Chondrocyte (in vitro differentiated cells): ENCODE data around the gene FOXN3. TPM values are rescaled to one million over a fixed set of nuclear protein-coding genes. Genes with fewer than 3 reads are reported as not detected.
A peak's percentile ranks its signal among the peaks of the same experiment; 100 is the strongest.

Experiments used
- DNase-seq: peaks from one replicate; pipeline ENCODE4 v3.0.0; 2021; ENCODE audit warnings: mixed read lengths, low spot score
- H3K27ac Mint-ChIP-seq: one replicate; pipeline ENCODE4 v1.8.0; 2021; ENCODE audit warnings: mild to moderate bottlenecking, moderate library complexity, mixed read lengths; ENCODE audit not compliant: unreplicated experiment
- H3K27me3 Mint-ChIP-seq: 2 replicates; pipeline ENCODE4 v1.8.0; 2021; ENCODE audit warnings: low read depth, mixed read lengths
- H3K36me3 Mint-ChIP-seq: 2 replicates; pipeline ENCODE4 v1.8.0; 2021; ENCODE audit warnings: low read depth, mixed read lengths
- H3K4me1 Mint-ChIP-seq: 2 replicates; pipeline ENCODE4 v1.8.0; 2021; ENCODE audit warnings: low read depth, mild to moderate bottlenecking, mixed read lengths
- H3K4me3 Mint-ChIP-seq: one replicate; pipeline ENCODE4 v1.8.0; 2021; ENCODE audit warnings: mild to moderate bottlenecking, moderate library complexity, mixed read lengths; ENCODE audit not compliant: unreplicated experiment
- H3K9me3 Mint-ChIP-seq: 2 replicates; pipeline ENCODE4 v1.8.0; 2021; ENCODE audit warnings: low read depth, mixed read lengths
- CTCF ChIP-seq: fragments of 200-600 bp; sonication (generic); IDR thresholded peaks from 2 replicates; pipeline ENCODE4 v1.5.0; 2021; ENCODE audit warnings: antibody characterized with exemption, mild to moderate bottlenecking, moderate library complexity
- total RNA-seq: library from RNA; stranded (reverse); gene quantifications from 3 replicates; pipeline ENCODE4 v1.2.1, GENCODE V29; 2021

Gene FOXN3
- total RNA-seq, 1 donor from 2014 or later: 161 TPM

GRCh38 chr14:89457007-89457406 is 40.0 kb upstream of the FOXN3 start:
- Mint-ChIP-seq H3K9me3 (no peaks in the 10 kb centered on the region), H3K36me3 (no peaks in the 10 kb centered on the region), H3K27me3 (no peaks in the 10 kb centered on the region), H3K4me1 (peaks cover 10% of the 10 kb centered on the region), H3K4me3 (no peak overlapping the region), H3K27ac (no peak overlapping the region)
- DNase-seq: peak; percentile 9
- TF ChIP-seq CTCF: no peak

GRCh38 chr14:89455412-89455811 is 38.4 kb upstream of the FOXN3 start:
- no peak for TF ChIP-seq CTCF
- H3K4me1 Mint-ChIP-seq: peaks cover 3% of the 10 kb centered on the region
- H3K36me3 Mint-ChIP-seq: no peaks in the 10 kb centered on the region
- peak; percentile 84 for DNase-seq
- no peaks in the 10 kb centered on the region for H3K9me3 Mint-ChIP-seq
- no peak overlapping the region for H3K4me3 Mint-ChIP-seq
- no peaks in the 10 kb centered on the region for H3K27me3 Mint-ChIP-seq
- peak overlapping the region; percentile 12 for H3K27ac Mint-ChIP-seq

- no peaks in the 10 kb centered on the region for H3K27me3 Mint-ChIP-seq
- no peaks in the 10 kb centered on the region for H3K36me3 Mint-ChIP-seq
- peaks cover 3% of the 10 kb centered on the region for H3K4me1 Mint-ChIP-seq
- H3K4me3 Mint-ChIP-seq: no peak overlapping the region
- no peaks in the 10 kb centered on the region for H3K9me3 Mint-ChIP-seq
- TF ChIP-seq CTCF: no peak
- peak; percentile 42 for DNase-seq
- no peak overlapping the region for H3K27ac Mint-ChIP-seq
These were observed 38.0 kb upstream of the FOXN3 start for GRCh38 chr14:89454996-89455395.

- Mint-ChIP-seq H3K27ac (no peak overlapping the region), H3K27me3 (no peaks in the 10 kb centered on the region), H3K36me3 (no peaks in the 10 kb centered on the region), H3K4me3 (no peak overlapping the region), H3K4me1 (no peaks in the 10 kb centered on the region), H3K9me3 (no peaks in the 10 kb centered on the region)
- DNase-seq: peak; percentile 43
- TF ChIP-seq CTCF: no peak
These were observed 35.2 kb upstream of the FOXN3 start for GRCh38 chr14:89452281-89452680.

- TF ChIP-seq CTCF: no peak
- Mint-ChIP-seq H3K27ac (no peak overlapping the region), H3K36me3 (no peaks in the 10 kb centered on the region), H3K4me3 (no peak overlapping the region), H3K9me3 (no peaks in the 10 kb centered on the region), H3K4me1 (no peaks in the 10 kb centered on the region), H3K27me3 (no peaks in the 10 kb centered on the region)
- peak; percentile 7 for DNase-seq
These were observed 34.2 kb upstream of the FOXN3 start for GRCh38 chr14:89451229-89451628.
